Measurements from ENCODE around the gene LRRC36. TPM values are rescaled to one million over a fixed set of nuclear protein-coding genes. Genes with fewer than 3 reads are reported as not detected.
A peak's percentile ranks its signal among the peaks of the same experiment; 100 is the strongest.

Gene LRRC36
- total RNA-seq, 2 experiments from 2014 or later: 0.81 to 0.90 TPM

- H3K27ac Mint-ChIP-seq: peak overlapping the region; percentile 94
- ATAC-seq (peak; percentile 95), DNase-seq (peak; percentile 97)
- peaks cover 36% of the 10 kb centered on the region for H3K4me1 Mint-ChIP-seq (ENCODE audit: low read depth)
- peaks cover 3% of the 10 kb centered on the region for H3K27me3 Mint-ChIP-seq
- H3K9me3 Mint-ChIP-seq: no peaks in the 10 kb centered on the region
- ChIA-PET CTCF (interaction anchor here (0.6 to 1.9 kb wide), 6 partner anchors 14 to 88 kb away, joined by 3 to 11 read pairs (median 3); partner anchors contain the start of genes FHOD1, KCTD19 and LRRC36), POLR2A (interaction anchor here (1.1 to 1.7 kb wide), 4 partner anchors 13 to 169 kb away, joined by 3 to 4 read pairs (median 4); partner anchors contain the start of gene ATP6V0D1)
- H3K36me3 Mint-ChIP-seq (ENCODE audit: low read depth): no peaks in the 10 kb centered on the region
- intact Hi-C loops (cut with micrococcal nuclease): no loop called here
- TF ChIP-seq CTCF (IDR thresholded peaks at IDR 0.05): no peak
- peak overlapping the region; percentile 9 for H3K4me3 Mint-ChIP-seq
Observed at GRCh38 chr16:67311607-67312488, 14.8 kb upstream of the LRRC36 start.

GRCh38 chr16:67312719-67313118, 13.9 kb upstream of the LRRC36 start:
- Mint-ChIP-seq H3K27me3 (peaks cover 3% of the 10 kb centered on the region), H3K9me3 (no peaks in the 10 kb centered on the region), H3K36me3 (ENCODE audit: low read depth) (no peaks in the 10 kb centered on the region), H3K27ac (peak overlapping the region; percentile 94), H3K4me3 (peak overlapping the region; percentile 2), H3K4me1 (ENCODE audit: low read depth) (peaks cover 36% of the 10 kb centered on the region)
- ChIA-PET CTCF (interaction anchor here (0.6 to 1.9 kb wide), 4 partner anchors 14 to 87 kb away, joined by 3 to 8 read pairs (median 4); partner anchors contain the start of genes KCTD19 and LRRC36), POLR2A (interaction anchor here (1.1 to 1.5 kb wide), 3 partner anchors 12 to 168 kb away, joined by 4 read pairs; partner anchors contain the start of genes ATP6V0D1, KCTD19 and LRRC36)
- TF ChIP-seq CTCF (IDR thresholded peaks at IDR 0.05): no peak
- no peak for DNase-seq
- ATAC-seq: no peak
- intact Hi-C loops (cut with micrococcal nuclease): no loop called here

DNA sequence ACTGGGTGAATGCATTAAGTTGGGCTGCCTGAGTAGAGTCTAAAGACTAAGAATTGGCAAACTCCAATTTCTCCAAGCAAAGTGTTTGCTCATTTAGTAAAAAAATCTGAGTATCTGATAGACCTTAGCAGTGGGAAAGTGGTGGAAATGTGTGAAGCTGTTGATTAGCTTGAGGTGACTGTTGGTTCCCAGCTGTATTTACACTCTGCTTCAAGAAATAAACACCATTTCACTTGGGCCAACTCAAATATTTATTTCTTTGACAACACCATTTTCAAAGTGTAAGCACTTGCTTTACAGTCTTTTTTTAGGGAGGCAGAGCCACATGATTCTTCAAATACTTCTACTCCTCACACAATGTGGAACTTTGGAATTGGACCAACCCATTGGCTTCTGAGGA, 8.8 kb upstream of the LRRC36 start:
- Mint-ChIP-seq H3K4me1 (ENCODE audit: low read depth) (peaks cover 10% of the 10 kb centered on the region), H3K27ac (no peak overlapping the region), H3K4me3 (no peak overlapping the region), H3K9me3 (no peaks in the 10 kb centered on the region), H3K36me3 (ENCODE audit: low read depth) (no peaks in the 10 kb centered on the region), H3K27me3 (peaks cover 22% of the 10 kb centered on the region)
- no peak for DNase-seq
- ATAC-seq: no peak
- CTCF ChIA-PET: interaction anchor here (1.2 to 1.7 kb wide), 2 partner anchors 9 to 12 kb away, joined by 3 to 4 read pairs; partner anchors contain the start of genes KCTD19 and LRRC36
- POLR2A ChIA-PET: no interaction called here
- intact Hi-C loops (cut with micrococcal nuclease): no loop called here
- TF ChIP-seq CTCF (IDR thresholded peaks at IDR 0.05): no peak

GRCh38 chr16:67326115-67326471, 522 bp upstream of the LRRC36 start:
- Mint-ChIP-seq H3K27ac (peak overlapping the region; percentile 88), H3K9me3 (no peaks in the 10 kb centered on the region), H3K36me3 (ENCODE audit: low read depth) (no peaks in the 10 kb centered on the region), H3K4me1 (ENCODE audit: low read depth) (peaks cover 16% of the 10 kb centered on the region), H3K27me3 (peaks cover 26% of the 10 kb centered on the region), H3K4me3 (peak overlapping the region; percentile 91)
- intact Hi-C loops (cut with micrococcal nuclease): loop anchor here (5.0 kb wide), 1 partner anchor 49 kb away; the partner anchor contains the start of gene PLEKHG4
- POLR2A ChIA-PET: interaction anchor here (0.6 to 1.1 kb wide), 3 partner anchors 12 to 41 kb away, joined by 3 to 4 read pairs (median 3); no protein-coding TSS in a partner anchor
- DNase-seq (no peak), ATAC-seq (no peak)
- CTCF ChIA-PET: interaction anchor here (0.6 to 3.0 kb wide), 23 partner anchors 8 to 319 kb away, joined by 3 to 13 read pairs (median 4); partner anchors contain the start of genes CARMIL2, TMEM208 and TPPP3
- TF ChIP-seq CTCF (IDR thresholded peaks at IDR 0.05): no peak

All from activated CD8-positive, alpha-beta T cell treated with anti-CD3 and anti-CD28 coated beads for 36 hours (primary cell).